OCI-LY1 (cell line): ENCODE results near the gene WIPF2.
"Not testable (repeated sequence)": the region's sequence is repeated elsewhere in the genome, so short reads cannot be mapped to it uniquely, and the experiment has no call there.

Source experiments
- H2AFZ ChIP-seq: fragments of 200-600 bp; sonication (generic), shearing (Covaris generic); 2 replicates; pipeline ENCODE4 v1.6.0; 2014; ENCODE audit warnings: antibody characterized with exemption, mild to moderate bottlenecking, low read length
- H3F3A ChIP-seq: fragments of 200-600 bp; sonication (generic), shearing (Covaris generic); 2 replicates; pipeline ENCODE4 v1.6.0; 2014; ENCODE audit warnings: mild to moderate bottlenecking, antibody characterized with exemption, low read length, moderate library complexity; ENCODE audit not compliant: insufficient read depth
- H3K27ac ChIP-seq: fragments of 200-600 bp; sonication (generic); 2 replicates; pipeline ENCODE4 v1.5.1; 2014; ENCODE audit warnings: low read length, mixed run types, mild to moderate bottlenecking, low read depth; ENCODE audit not compliant: poor library complexity, severe bottlenecking
- H3K27me3 ChIP-seq: fragments of 200-600 bp; sonication (generic); 2 replicates; pipeline ENCODE4 v1.6.0; 2014; ENCODE audit warnings: antibody characterized with exemption, mild to moderate bottlenecking, low read length, moderate library complexity; ENCODE audit not compliant: insufficient read depth
- H3K36me3 ChIP-seq: fragments of 200-600 bp; sonication (generic); 2 replicates; pipeline ENCODE4 v1.6.1; 2014; ENCODE audit warnings: mild to moderate bottlenecking, antibody characterized with exemption, low read length, moderate library complexity, mixed read lengths; ENCODE audit not compliant: insufficient read depth
- H3K4me1 ChIP-seq: fragments of 200-600 bp; sonication (generic); 2 replicates; pipeline ENCODE4 v1.5.1; 2014; ENCODE audit warnings: mild to moderate bottlenecking, low read length, moderate library complexity; ENCODE audit not compliant: insufficient read depth, severe bottlenecking
- H3K4me2 ChIP-seq: fragments of 200-600 bp; sonication (generic), shearing (Covaris generic); 2 replicates; pipeline ENCODE4 v1.6.1; 2014; ENCODE audit warnings: low read length
- H3K4me3 ChIP-seq: fragments of 200-600 bp; sonication (generic); 2 replicates; pipeline ENCODE4 v1.5.1; 2014; ENCODE audit warnings: low read length, low read depth, mild to moderate bottlenecking, mixed read lengths; ENCODE audit not compliant: poor library complexity, severe bottlenecking
- H3K79me2 ChIP-seq: fragments of 200-600 bp; shearing (Covaris generic); 2 replicates; pipeline ENCODE4 v1.6.1; 2016; ENCODE audit warnings: mixed run types, low read length, mixed read lengths; ENCODE audit not compliant: insufficient read depth
- H3K9ac ChIP-seq: fragments of 200-600 bp; sonication (generic), shearing (Covaris generic); 2 replicates; pipeline ENCODE4 v1.6.1; 2014; ENCODE audit warnings: mild to moderate bottlenecking, low read length, mixed read lengths
- H3K9me2 ChIP-seq: fragments of 200-600 bp; sonication (generic), shearing (Covaris generic); 2 replicates; pipeline ENCODE4 v1.6.1; 2014; ENCODE audit warnings: low read depth, mild to moderate bottlenecking, low read length, mixed read lengths
- H3K9me3 ChIP-seq: fragments of 200-600 bp; shearing (Covaris generic); 2 replicates; pipeline ENCODE4 v1.6.1; 2014; ENCODE audit warnings: low read length, mixed read lengths
- H4K20me1 ChIP-seq: fragments of 200-600 bp; sonication (generic), shearing (Covaris generic); 2 replicates; pipeline ENCODE4 v1.6.0; 2016; ENCODE audit warnings: mild to moderate bottlenecking, low read length; ENCODE audit not compliant: insufficient read depth
- CTCF ChIP-seq: fragments of 200-600 bp; sonication (generic), shearing (Covaris generic); IDR thresholded peaks from 2 replicates; pipeline ENCODE4 v1.5.1; 2017; ENCODE audit warnings: mild to moderate bottlenecking, antibody characterized with exemption, low read length, moderate library complexity, mixed read lengths
- EZH2 ChIP-seq: fragments of 200-600 bp; sonication (generic), shearing (Covaris generic); IDR thresholded peaks from 2 replicates; pipeline ENCODE4 v1.8.0; 2017; ENCODE audit warnings: borderline replicate concordance, mixed run types, mild to moderate bottlenecking, antibody characterized with exemption, low read length, moderate library complexity, mixed read lengths

WIPF2 gene

GRCh38 chr17:40197550-40197949 lies 21.6 kb upstream of the WIPF2 start:
- Histone ChIP-seq H3K9ac (no peak overlapping the region), H3K79me2 (no peaks in the 10 kb centered on the region), H3K27ac (no peak overlapping the region), H3K9me2 (no peaks in the 10 kb centered on the region), H2AFZ (no peak overlapping the region), H4K20me1 (no peaks in the 10 kb centered on the region), H3K4me2 (no peak overlapping the region), H3F3A (no peaks in the 10 kb centered on the region), H3K36me3 (no peaks in the 10 kb centered on the region; the same call in 1 of the 2 replicates), H3K4me1 (no peaks in the 10 kb centered on the region), H3K4me3 (no peak overlapping the region), H3K27me3 (no peaks in the 10 kb centered on the region), H3K9me3 (no peaks in the 10 kb centered on the region)
- no peak for TF ChIP-seq CTCF
- no peak for TF ChIP-seq EZH2

DNA sequence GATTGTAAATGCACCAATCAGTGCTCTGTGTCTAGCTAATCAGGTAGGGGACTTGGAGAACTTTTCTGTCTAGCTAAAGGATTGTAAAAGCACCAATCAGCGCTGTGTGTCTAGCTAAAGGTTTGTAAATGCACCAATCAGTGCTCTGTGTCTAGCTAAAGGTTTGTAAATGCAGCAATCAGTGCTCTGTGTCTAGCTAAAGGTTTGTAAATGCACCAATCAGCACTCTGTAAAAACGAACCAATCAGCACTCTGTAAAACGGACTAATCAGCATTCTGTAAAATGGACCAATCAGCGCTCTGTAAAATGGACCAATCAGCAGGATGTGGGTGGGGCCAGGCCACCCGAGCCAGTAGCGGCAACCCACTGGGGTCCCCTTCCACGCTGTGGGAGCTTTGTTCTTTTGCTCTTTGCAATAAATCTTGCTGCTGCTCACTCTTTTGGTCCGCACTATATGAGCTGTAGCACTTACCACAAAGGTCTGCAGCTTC lies 21.1 kb upstream of the WIPF2 start:
- H3K79me2 ChIP-seq, H3K4me2 ChIP-seq, H2AFZ ChIP-seq, H3K4me1 ChIP-seq, H3K4me3 ChIP-seq, H3K27me3 ChIP-seq, H3K9me3 ChIP-seq, H4K20me1 ChIP-seq, H3K27ac ChIP-seq, H3K9ac ChIP-seq, H3K9me2 ChIP-seq, H3K36me3 ChIP-seq, H3F3A ChIP-seq: not testable (repeated sequence)

DNA sequence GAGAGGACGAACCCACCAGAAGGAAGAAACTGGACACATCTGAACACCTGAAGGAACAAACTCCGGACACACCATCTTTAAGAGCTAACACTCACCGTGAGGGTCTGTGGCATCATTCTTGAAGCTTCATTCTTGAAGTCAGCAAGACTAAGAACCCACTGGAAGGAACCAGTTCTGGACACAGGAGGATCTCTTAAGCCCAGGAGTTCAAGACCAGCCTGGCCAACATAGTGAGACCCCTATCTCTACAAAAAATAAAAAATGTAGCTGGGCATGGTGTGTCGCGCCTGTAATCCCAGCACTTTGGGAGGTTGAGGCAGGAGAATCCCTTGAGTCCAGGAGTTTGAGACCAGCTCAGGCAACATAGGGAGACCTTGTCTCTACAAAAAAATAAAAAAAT lies 20.5 kb upstream of the WIPF2 start:
- H3K9ac ChIP-seq, result no peak overlapping the region
- H2AFZ ChIP-seq, result no peak overlapping the region
- no peak for TF ChIP-seq CTCF
- TF ChIP-seq EZH2, result no peak

GRCh38 chr17:40203131-40203530 lies 16.0 kb upstream of the WIPF2 start:
- Histone ChIP-seq H3K27me3 (no peaks in the 10 kb centered on the region), H3K4me1 (no peaks in the 10 kb centered on the region), H2AFZ (no peak overlapping the region), H3K4me3 (no peak overlapping the region), H3K9me2 (no peaks in the 10 kb centered on the region), H3K36me3 (no peaks in the 10 kb centered on the region; the same call in 1 of the 2 replicates), H3K27ac (no peak overlapping the region), H3K9ac (no peak overlapping the region), H3K4me2 (no peak overlapping the region), H3K79me2 (no peaks in the 10 kb centered on the region), H3F3A (no peaks in the 10 kb centered on the region), H4K20me1 (no peaks in the 10 kb centered on the region), H3K9me3 (no peaks in the 10 kb centered on the region)
- no peak for TF ChIP-seq CTCF
- TF ChIP-seq EZH2, result no peak

More for the DNA sequence above, 20.5 kb upstream of the WIPF2 start:
- Histone ChIP-seq H3K4me3 (no peak overlapping the region), H3K27ac (no peak overlapping the region), H3K4me2 (no peak overlapping the region), H4K20me1 (no peaks in the 10 kb centered on the region), H3K9me2 (no peaks in the 10 kb centered on the region), H3K36me3 (no peaks in the 10 kb centered on the region; the same call in 1 of the 2 replicates), H3K9me3 (no peaks in the 10 kb centered on the region), H3K4me1 (no peaks in the 10 kb centered on the region), H3K27me3 (no peaks in the 10 kb centered on the region), H3F3A (no peaks in the 10 kb centered on the region), H3K79me2 (no peaks in the 10 kb centered on the region)

- not testable (repeated sequence) for H3F3A ChIP-seq, H4K20me1 ChIP-seq, H3K27me3 ChIP-seq, H3K4me2 ChIP-seq, H3K9ac ChIP-seq, H3K9me2 ChIP-seq, H3K4me3 ChIP-seq, H3K4me1 ChIP-seq, H3K9me3 ChIP-seq, H2AFZ ChIP-seq, H3K36me3 ChIP-seq, H3K27ac ChIP-seq, H3K79me2 ChIP-seq
Observed at GRCh38 chr17:40206193-40206592, 12.9 kb upstream of the WIPF2 start.
